HG03571 (cell line): Measurements from ENCODE around the gene TPRG1L.

Experiments used
- ATAC-seq: cut with Tn5 transposase; IDR thresholded peaks from one replicate; pipeline ENCODE4 v1.9.1; 2021; ENCODE audit not compliant: unreplicated experiment

Gene TPRG1L

GRCh38 chr1:3626025-3626424 is 1.2 kb downstream of the TPRG1L start:
- ATAC-seq: no peak

- ATAC-seq: no peak
Observed at GRCh38 chr1:3627515-3628253, 2.9 kb downstream of the TPRG1L start.

- ATAC-seq: no peak
Observed at GRCh38 chr1:3628445-3628844, 3.6 kb downstream of the TPRG1L start.

GRCh38 chr1:3629561-3630160 is 4.8 kb downstream of the TPRG1L start:
- no peak for ATAC-seq

- no peak for ATAC-seq
Observed at GRCh38 chr1:3630161-3630611, 5.4 kb downstream of the TPRG1L start.

GRCh38 chr1:3630914-3631313 is 6.1 kb downstream of the TPRG1L start:
- ATAC-seq: no peak

GRCh38 chr1:3631320-3632260 is 6.8 kb downstream of the TPRG1L start:
- no peak for ATAC-seq

- ATAC-seq: no peak
Observed at GRCh38 chr1:3632298-3632697, 7.5 kb downstream of the TPRG1L start.

GRCh38 chr1:3632716-3633343 is 8.0 kb downstream of the TPRG1L start:
- ATAC-seq: no peak

GRCh38 chr1:3633344-3634058 is 8.7 kb downstream of the TPRG1L start:
- ATAC-seq: no peak

- no peak for ATAC-seq
Observed at GRCh38 chr1:3634059-3634800, 9.4 kb downstream of the TPRG1L start.

GRCh38 chr1:3636080-3636479 is 11.3 kb downstream of the TPRG1L start:
- no peak for ATAC-seq

GRCh38 chr1:3636531-3636930 is 11.7 kb downstream of the TPRG1L start:
- no peak for ATAC-seq

- ATAC-seq: no peak
Observed at GRCh38 chr1:3638027-3638426, 13.2 kb downstream of the TPRG1L start.

GRCh38 chr1:3638676-3639075 is 13.9 kb downstream of the TPRG1L start:
- no peak for ATAC-seq

- no peak for ATAC-seq
Observed at GRCh38 chr1:3639397-3639911, 14.6 kb downstream of the TPRG1L start.

- no peak for ATAC-seq
Observed at GRCh38 chr1:3640121-3640837, 15.5 kb downstream of the TPRG1L start.

- no peak for ATAC-seq
Observed at GRCh38 chr1:3641046-3641760, 16.4 kb downstream of the TPRG1L start.
